Right hindlimb (tissue), 1 donor: ENCODE measurements around the gene DEFB114.

Experiments
- DNase-seq: peaks from one replicate; pipeline ENCODE4 v3.0.0-alpha.2; 2018

Gene DEFB114

GRCh38 chr6:49934770-49935169 lies 29.2 kb downstream of the DEFB114 start:
- no peak for DNase-seq

GRCh38 chr6:49933526-49933925 lies 30.4 kb downstream of the DEFB114 start:
- no peak for DNase-seq

GRCh38 chr6:49929340-49929739 lies 34.6 kb downstream of the DEFB114 start:
- DNase-seq: no peak

- DNase-seq: no peak
These were observed 40.1 kb downstream of the DEFB114 start for GRCh38 chr6:49923826-49924225.

- DNase-seq: no peak
These were observed 43.9 kb downstream of the DEFB114 start for GRCh38 chr6:49919935-49920644.

- no peak for DNase-seq
These were observed 44.7 kb downstream of the DEFB114 start for GRCh38 chr6:49919261-49919660.

GRCh38 chr6:49918787-49919186 lies 45.2 kb downstream of the DEFB114 start:
- no peak for DNase-seq

- DNase-seq: peak; percentile 38
These were observed 48.9 kb downstream of the DEFB114 start for GRCh38 chr6:49915035-49915434.

GRCh38 chr6:49913636-49914375 lies 50.2 kb downstream of the DEFB114 start:
- no peak for DNase-seq

GRCh38 chr6:49912196-49912595 lies 51.8 kb downstream of the DEFB114 start:
- DNase-seq: no peak

- DNase-seq: no peak
These were observed 52.7 kb downstream of the DEFB114 start for GRCh38 chr6:49911252-49911651.
